SU-DHL-6 (cell line): ENCODE data around the gene GDF10.

Source experiments
- EZH2phosphoT487 ChIP-seq: fragments of 200-600 bp; sonication (generic), shearing (Covaris generic); conservative IDR thresholded peaks from 2 replicates; pipeline ENCODE4 v1.6.1; 2018; ENCODE audit warnings: mild to moderate bottlenecking, antibody characterized with exemption, low read length, moderate library complexity, mixed read lengths
- TF ChIP-seq, protein P1 (sequence below): fragments of 200-600 bp; sonication (generic); IDR thresholded peaks from one replicate; pipeline ENCODE4 v1.5.1; 2017; ENCODE audit warnings: antibody characterized with exemption, mild to moderate bottlenecking, low read length, moderate library complexity; ENCODE audit not compliant: insufficient read depth, poor library complexity, severe bottlenecking

DNA sequence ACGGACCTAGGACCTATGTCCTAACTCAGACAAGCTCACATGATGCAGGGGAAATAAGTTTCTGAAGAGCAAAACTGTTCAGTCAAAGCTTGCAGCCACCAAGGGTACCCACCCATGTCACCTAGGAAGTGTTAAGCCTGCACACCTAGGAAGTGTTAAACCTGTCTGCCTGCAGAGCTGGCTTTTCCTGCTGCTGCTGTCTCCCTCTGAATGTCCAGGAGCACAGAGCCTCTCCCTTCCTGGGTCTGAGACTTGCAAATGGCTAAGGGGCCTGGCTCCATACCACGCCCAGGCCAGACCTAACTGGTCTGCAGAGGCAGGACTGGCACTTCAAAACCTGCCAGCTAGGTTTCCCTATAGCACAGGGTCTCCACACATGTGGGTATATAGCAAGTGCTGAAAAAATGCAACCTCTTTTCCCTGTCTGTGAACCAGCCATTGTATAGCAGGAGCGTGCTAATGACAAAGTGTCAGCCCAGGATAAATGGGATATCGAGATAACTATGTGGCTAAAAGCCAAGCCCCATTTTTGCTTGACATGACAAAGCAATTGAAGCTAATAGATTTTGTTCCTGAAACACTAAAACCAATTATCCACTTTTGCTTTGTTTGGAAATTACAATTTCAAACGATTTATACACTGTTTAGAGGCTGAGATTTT lies 23.8 kb downstream of the GDF10 start:
- TF ChIP-seq, protein P1, sequence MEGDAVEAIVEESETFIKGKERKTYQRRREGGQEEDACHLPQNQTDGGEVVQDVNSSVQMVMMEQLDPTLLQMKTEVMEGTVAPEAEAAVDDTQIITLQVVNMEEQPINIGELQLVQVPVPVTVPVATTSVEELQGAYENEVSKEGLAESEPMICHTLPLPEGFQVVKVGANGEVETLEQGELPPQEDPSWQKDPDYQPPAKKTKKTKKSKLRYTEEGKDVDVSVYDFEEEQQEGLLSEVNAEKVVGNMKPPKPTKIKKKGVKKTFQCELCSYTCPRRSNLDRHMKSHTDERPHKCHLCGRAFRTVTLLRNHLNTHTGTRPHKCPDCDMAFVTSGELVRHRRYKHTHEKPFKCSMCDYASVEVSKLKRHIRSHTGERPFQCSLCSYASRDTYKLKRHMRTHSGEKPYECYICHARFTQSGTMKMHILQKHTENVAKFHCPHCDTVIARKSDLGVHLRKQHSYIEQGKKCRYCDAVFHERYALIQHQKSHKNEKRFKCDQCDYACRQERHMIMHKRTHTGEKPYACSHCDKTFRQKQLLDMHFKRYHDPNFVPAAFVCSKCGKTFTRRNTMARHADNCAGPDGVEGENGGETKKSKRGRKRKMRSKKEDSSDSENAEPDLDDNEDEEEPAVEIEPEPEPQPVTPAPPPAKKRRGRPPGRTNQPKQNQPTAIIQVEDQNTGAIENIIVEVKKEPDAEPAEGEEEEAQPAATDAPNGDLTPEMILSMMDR: no peak
- no peak for TF ChIP-seq EZH2phosphoT487
